HepG2 (cell line): ENCODE measurements around the gene ZNF446. TPM values are rescaled to one million over a fixed set of nuclear protein-coding genes. Genes with fewer than 3 reads are reported as not detected.

Experiments used
- AGO2 ChIP-seq: fragments of 200-400 bp; formaldehyde crosslinking; optimal IDR thresholded peaks from 2 replicates; pipeline ENCODE3; 2017; ENCODE audit warnings: mild to moderate bottlenecking, low read depth, low read length, moderate library complexity
- ARID3A ChIP-seq: IDR thresholded peaks from 2 replicates; pipeline ENCODE4 v1.6.1; 2012; ENCODE audit warnings: low read depth, low read length, improper control_type of control experiment
- FOXK1 ChIP-seq: sonication (generic); formaldehyde crosslinking; IDR thresholded peaks from 2 replicates; pipeline ENCODE4 v1.4.0; 2020; ENCODE audit warnings: low read depth, missing genetic modification reagents, borderline replicate concordance
- HDAC6 ChIP-seq: fragments of 200-600 bp; sonication (generic); IDR thresholded peaks from 2 replicates; pipeline ENCODE4 v1.7.0; 2017; ENCODE audit warnings: mild to moderate bottlenecking, antibody characterized with exemption, low read length, low read depth
- MED1 ChIP-seq: sonication (generic); formaldehyde crosslinking; IDR thresholded peaks from 2 replicates; pipeline ENCODE4 v1.4.0; 2020; ENCODE audit warnings: missing genetic modification reagents
- PHF20 ChIP-seq: sonication (generic); formaldehyde crosslinking; IDR thresholded peaks from 2 replicates; pipeline ENCODE4 v1.5.0; 2020; ENCODE audit warnings: mild to moderate bottlenecking, missing genetic modification reagents
- SNAPC5 ChIP-seq: sonication (generic); formaldehyde crosslinking; IDR thresholded peaks from 2 replicates; pipeline ENCODE4 v1.8.1; 2023; ENCODE audit warnings: mild to moderate bottlenecking, missing genetic modification reagents, borderline replicate concordance
- SRSF1 ChIP-seq: fragments of 200-400 bp; formaldehyde crosslinking; optimal IDR thresholded peaks from 2 replicates; pipeline ENCODE3; 2017; ENCODE audit warnings: mild to moderate bottlenecking, low read depth, low read length, moderate library complexity
- TEF ChIP-seq: sonication (generic); formaldehyde crosslinking; IDR thresholded peaks from 2 replicates; pipeline ENCODE4 v1.5.0; 2020; ENCODE audit warnings: missing genetic modification reagents
- TGIF2 ChIP-seq: IDR thresholded peaks from 2 replicates; pipeline ENCODE4 v1.6.1; 2016; ENCODE audit warnings: control low read depth, missing compliant biosample characterization
- ZNF142 ChIP-seq: sonication (generic); formaldehyde crosslinking; IDR thresholded peaks from 2 replicates; pipeline ENCODE4 v1.4.0; 2020; ENCODE audit warnings: missing genetic modification reagents
- ZNF143 ChIP-seq: sonication (generic); formaldehyde crosslinking; IDR thresholded peaks from 2 replicates; pipeline ENCODE4 v1.4.0; 2020; ENCODE audit warnings: missing genetic modification reagents
- ZNF280B ChIP-seq: sonication (generic); formaldehyde crosslinking; IDR thresholded peaks from 2 replicates; pipeline ENCODE4 v1.5.0; 2020; ENCODE audit warnings: missing genetic modification reagents, mild to moderate bottlenecking, borderline replicate concordance
- ZNF33B ChIP-seq: sonication (generic); formaldehyde crosslinking; IDR thresholded peaks from 2 replicates; pipeline ENCODE4 v1.5.1; 2020; ENCODE audit warnings: mild to moderate bottlenecking, missing genetic modification reagents
- ZNF367 ChIP-seq: sonication (generic); formaldehyde crosslinking; IDR thresholded peaks from 2 replicates; pipeline ENCODE4 v1.4.0; 2020; ENCODE audit warnings: missing genetic modification reagents, borderline replicate concordance
- ZNF460 ChIP-seq: sonication (generic); formaldehyde crosslinking; IDR thresholded peaks from 2 replicates; pipeline ENCODE4 v1.5.1; 2020; ENCODE audit warnings: missing genetic modification reagents, mild to moderate bottlenecking, borderline replicate concordance
- ZNF552 ChIP-seq: sonication (generic); formaldehyde crosslinking; IDR thresholded peaks from 2 replicates; pipeline ENCODE4 v1.9.0; 2022; ENCODE audit warnings: missing genetic modification reagents, mild to moderate bottlenecking, borderline replicate concordance
- ZNF615 ChIP-seq: sonication (generic); formaldehyde crosslinking; IDR thresholded peaks from 2 replicates; pipeline ENCODE4 v1.5.0; 2020; ENCODE audit warnings: mild to moderate bottlenecking, missing genetic modification reagents, borderline replicate concordance
- polyA plus RNA-seq, 8 experiments: library from polyadenylated mRNA; depleted of rRNA in 3 of 8; stranded (reverse) in 7 of 8; unstranded in 1 of 8; fragments of >200 nt; fragmentation: Illumina TruSeq in 4 of 8; extraction: Trizol in 4 of 8; gene quantifications; 2 replicates each; pipeline versions ENCODE4 v1.2.1 to v1.2.3, GENCODE V29; 2011 to 2016; ENCODE audit warnings: low read depth in 4 of 8, missing spikeins in 1 of 8, mixed read lengths in 1 of 8; ENCODE audit not compliant: insufficient read depth in 1 of 8
- total RNA-seq, 5 experiments: library from RNA; depleted of rRNA; stranded (reverse); fragments of >200 nt; fragmentation: Illumina TruSeq; extraction: Trizol; gene quantifications; 2 replicates each; pipeline ENCODE4 v1.2.3, GENCODE V29; 2016; ENCODE audit warnings: low read depth in 1 of 5

Gene ZNF446
- total and polyA plus RNA-seq, 2 of the 13 experiments (the other 11 are each of a cell fraction or from before 2014, with no cell fraction given): 3.0 to 3.6 TPM

- TF ChIP-seq ZNF142 (CRISPR knock-in tag): no peak
- no peak for TF ChIP-seq MED1
- no peak for TF ChIP-seq ZNF280B
- TF ChIP-seq ARID3A: no peak
- no peak for TF ChIP-seq FOXK1 (CRISPR knock-in tag)
- TF ChIP-seq AGO2: no peak
- no peak for TF ChIP-seq ZNF143
- TF ChIP-seq ZNF552 (CRISPR knock-in tag): no peak
- no peak for TF ChIP-seq TGIF2 (CRISPR knock-in tag)
- no peak for TF ChIP-seq TEF (CRISPR knock-in tag)
- TF ChIP-seq SNAPC5 (CRISPR knock-in tag): no peak
- TF ChIP-seq PHF20 (CRISPR knock-in tag): no peak
- 0 out of 2 replicates have a peak, but pooled peaks have one; percentile 68 for TF ChIP-seq ZNF615 (CRISPR knock-in tag)
- TF ChIP-seq SRSF1: no peak
- TF ChIP-seq ZNF367: no peak
- no peak for TF ChIP-seq ZNF33B (CRISPR knock-in tag)
- no peak for TF ChIP-seq ZNF460
- TF ChIP-seq HDAC6: no peak
Observed at GRCh38 chr19:58518256-58519086, 42.3 kb downstream of the ZNF446 start (continued).
